Measurements from ENCODE around the gene CYTL1. TPM values are rescaled to one million over a fixed set of nuclear protein-coding genes. Genes with fewer than 3 reads are reported as not detected.

The CYTL1 gene
- polyA plus RNA-seq, 1 donor from 2014 or later, result not detected

- Histone ChIP-seq H3K9ac (ENCODE audit: low read length) (no peak overlapping the region), H2AFZ (ENCODE audit: low read depth, low read length) (no peak overlapping the region), H3K27ac (ENCODE audit: low read length) (no peak overlapping the region), H3K4me2 (ENCODE audit: low read length) (no peak overlapping the region), H3K9me2 (ENCODE audit: insufficient read depth, low read length) (no peaks in the 10 kb centered on the region), H3F3A (ENCODE audit: insufficient read depth, low read length, poor library complexity, severe bottlenecking) (no peaks in the 10 kb centered on the region), H3K27me3 (ENCODE audit: insufficient read depth, low read depth, low read length) (no peaks in the 10 kb centered on the region), H3K36me3 (ENCODE audit: insufficient read depth, low read length) (no peaks in the 10 kb centered on the region), H3K79me2 (replicated peaks; ENCODE audit: insufficient read depth, low read length) (no peaks in the 10 kb centered on the region), H3K4me3 (ENCODE audit: low read length) (no peak overlapping the region), H3K9me3 (ENCODE audit: low read length) (no peaks in the 10 kb centered on the region), H4K20me1 (ENCODE audit: insufficient read depth) (no peaks in the 10 kb centered on the region)
- TF ChIP-seq SMC3 (conservative IDR thresholded peaks at IDR 0.05; ENCODE audit: poor library complexity), result no peak
These were observed 31.6 kb downstream of the CYTL1 start for GRCh38 chr4:4987656-4988055.

GRCh38 chr4:4986841-4987240, 32.4 kb downstream of the CYTL1 start:
- Histone ChIP-seq H4K20me1 (ENCODE audit: insufficient read depth) (no peaks in the 10 kb centered on the region), H3K27me3 (ENCODE audit: insufficient read depth, low read depth, low read length) (no peaks in the 10 kb centered on the region), H3K36me3 (ENCODE audit: insufficient read depth, low read length) (no peaks in the 10 kb centered on the region), H3K4me2 (ENCODE audit: low read length) (no peak overlapping the region), H3K27ac (ENCODE audit: low read length) (no peak overlapping the region), H3K9me3 (ENCODE audit: low read length) (no peaks in the 10 kb centered on the region), H2AFZ (ENCODE audit: low read depth, low read length) (no peak overlapping the region), H3K4me3 (ENCODE audit: low read length) (no peak overlapping the region), H3K9ac (ENCODE audit: low read length) (no peak overlapping the region), H3K79me2 (replicated peaks; ENCODE audit: insufficient read depth, low read length) (no peaks in the 10 kb centered on the region), H3K9me2 (ENCODE audit: insufficient read depth, low read length) (no peaks in the 10 kb centered on the region), H3F3A (ENCODE audit: insufficient read depth, low read length, poor library complexity, severe bottlenecking) (no peaks in the 10 kb centered on the region)
- TF ChIP-seq RAD21 (conservative IDR thresholded peaks at IDR 0.05) (no peak), SMC3 (conservative IDR thresholded peaks at IDR 0.05; ENCODE audit: poor library complexity) (no peak), EP300 (conservative IDR thresholded peaks at IDR 0.05; ENCODE audit: poor library complexity, severe bottlenecking) (no peak), TAF1 (IDR thresholded peaks at IDR 0.05; ENCODE audit: low read depth) (no peak), POLR2AphosphoS5 (IDR thresholded peaks at IDR 0.05) (no peak), CTCF (IDR thresholded peaks at IDR 0.05; ENCODE audit: poor library complexity, severe bottlenecking) (no peak), REST (IDR thresholded peaks at IDR 0.05; ENCODE audit: borderline replicate concordance) (no peak), EZH2 (IDR thresholded peaks at IDR 0.05; ENCODE audit: borderline replicate concordance, insufficient read depth, low read length, poor library complexity, severe bottlenecking) (no peak), MXI1 (conservative IDR thresholded peaks at IDR 0.05; ENCODE audit: poor library complexity, severe bottlenecking) (no peak)

GRCh38 chr4:4985844-4986243, 33.4 kb downstream of the CYTL1 start:
- no peaks in the 10 kb centered on the region for H3K27me3 ChIP-seq (ENCODE audit: insufficient read depth, low read depth, low read length)
- no peaks in the 10 kb centered on the region for H3K9me3 ChIP-seq (ENCODE audit: low read length)
- no peaks in the 10 kb centered on the region for H3K36me3 ChIP-seq (ENCODE audit: insufficient read depth, low read length)

More at GRCh38 chr4:4985844-4986243, 33.4 kb downstream of the CYTL1 start:
- Histone ChIP-seq H3K9me2 (ENCODE audit: insufficient read depth, low read length) (no peaks in the 10 kb centered on the region), H3K27ac (ENCODE audit: low read length) (no peak overlapping the region), H2AFZ (ENCODE audit: low read depth, low read length) (no peak overlapping the region), H3K4me3 (ENCODE audit: low read length) (no peak overlapping the region), H4K20me1 (ENCODE audit: insufficient read depth) (no peaks in the 10 kb centered on the region), H3F3A (ENCODE audit: insufficient read depth, low read length, poor library complexity, severe bottlenecking) (no peaks in the 10 kb centered on the region), H3K4me2 (ENCODE audit: low read length) (no peak overlapping the region), H3K9ac (ENCODE audit: low read length) (no peak overlapping the region), H3K79me2 (replicated peaks; ENCODE audit: insufficient read depth, low read length) (no peaks in the 10 kb centered on the region)
- no peak for TF ChIP-seq RAD21 (conservative IDR thresholded peaks at IDR 0.05)
- TF ChIP-seq CTCF (IDR thresholded peaks at IDR 0.05; ENCODE audit: poor library complexity, severe bottlenecking), result no peak
- TF ChIP-seq EZH2 (IDR thresholded peaks at IDR 0.05; ENCODE audit: borderline replicate concordance, insufficient read depth, low read length, poor library complexity, severe bottlenecking), result no peak
- TF ChIP-seq POLR2AphosphoS5 (IDR thresholded peaks at IDR 0.05), result no peak
- TF ChIP-seq REST (IDR thresholded peaks at IDR 0.05; ENCODE audit: borderline replicate concordance), result no peak
- no peak for TF ChIP-seq SMC3 (conservative IDR thresholded peaks at IDR 0.05; ENCODE audit: poor library complexity)
- TF ChIP-seq EP300 (conservative IDR thresholded peaks at IDR 0.05; ENCODE audit: poor library complexity, severe bottlenecking), result no peak
- TF ChIP-seq TAF1 (IDR thresholded peaks at IDR 0.05; ENCODE audit: low read depth), result no peak
- TF ChIP-seq MXI1 (conservative IDR thresholded peaks at IDR 0.05; ENCODE audit: poor library complexity, severe bottlenecking), result no peak
